Jurkat, Clone E6-1 (cell line): Measurements from ENCODE around the gene AK4.
"Not testable (repeated sequence)": the region's sequence is repeated elsewhere in the genome, so short reads cannot be mapped to it uniquely, and the experiment has no call there.

Experiments used
- DNase-seq: peaks from one replicate; pipeline ENCODE4 v3.0.0-alpha.2; 2011; ENCODE audit warnings: low read depth, low spot score
- H3K4me3 ChIP-seq: 2 replicates; pipeline ENCODE4 v1.5.1; 2011; ENCODE audit warnings: mild to moderate bottlenecking, low read length, control low read depth, moderate library complexity

The AK4 gene

GRCh38 chr1:65233782-65234181, 85.8 kb downstream of the AK4 start:
- no peak for DNase-seq
- no peak overlapping the region for H3K4me3 ChIP-seq

- DNase-seq = no peak
- no peak overlapping the region for H3K4me3 ChIP-seq
Observed at GRCh38 chr1:65235867-65236805, 88.1 kb downstream of the AK4 start.

GRCh38 chr1:65237088-65237487, 89.1 kb downstream of the AK4 start:
- not testable (repeated sequence) for DNase-seq, H3K4me3 ChIP-seq

DNA sequence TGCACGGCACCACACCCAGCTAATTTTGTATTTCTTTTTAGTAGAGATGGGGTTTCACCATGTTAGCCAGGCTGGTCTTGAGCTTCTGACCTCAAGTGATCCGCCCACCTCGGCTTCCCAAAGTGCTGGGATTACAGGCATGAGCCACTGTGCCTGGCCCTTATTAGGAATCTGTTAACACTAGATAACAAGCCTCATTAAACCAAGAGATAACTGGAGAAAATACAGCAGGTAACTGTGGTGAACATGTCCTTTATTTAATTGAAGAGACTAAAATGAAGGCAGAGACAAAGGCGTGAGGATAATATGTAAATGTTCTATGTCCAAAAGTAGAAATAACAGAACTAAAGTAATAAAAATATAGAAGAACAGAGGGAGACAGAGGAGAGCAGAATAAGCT, 89.5 kb downstream of the AK4 start:
- H3K4me3 ChIP-seq = no peak overlapping the region
- DNase-seq = no peak

DNA sequence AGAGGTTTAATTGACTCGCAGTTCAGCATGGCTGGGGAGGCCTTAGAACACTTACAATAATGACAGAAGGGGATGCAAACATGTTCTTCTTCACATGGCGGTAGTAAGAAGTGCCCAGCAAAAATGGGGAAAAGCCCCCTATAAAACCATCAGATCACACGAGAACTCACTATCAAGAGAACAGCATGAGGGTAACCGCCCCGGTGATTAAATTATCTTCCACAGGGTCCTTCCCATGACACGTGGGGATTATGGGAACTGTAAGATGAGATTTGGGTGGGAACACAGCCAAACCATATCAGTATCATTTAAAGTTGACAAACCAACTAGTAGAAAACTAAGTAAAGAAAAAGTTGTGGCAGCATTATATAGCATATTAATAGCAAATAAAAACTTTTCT, 90.0 kb downstream of the AK4 start:
- no peak for DNase-seq
- no peak overlapping the region for H3K4me3 ChIP-seq

GRCh38 chr1:65243491-65243890, 95.5 kb downstream of the AK4 start:
- no peak for DNase-seq
- no peak overlapping the region for H3K4me3 ChIP-seq

- no peak overlapping the region for H3K4me3 ChIP-seq
- no peak for DNase-seq
Observed at GRCh38 chr1:65245295-65245694, 97.3 kb downstream of the AK4 start.

DNA sequence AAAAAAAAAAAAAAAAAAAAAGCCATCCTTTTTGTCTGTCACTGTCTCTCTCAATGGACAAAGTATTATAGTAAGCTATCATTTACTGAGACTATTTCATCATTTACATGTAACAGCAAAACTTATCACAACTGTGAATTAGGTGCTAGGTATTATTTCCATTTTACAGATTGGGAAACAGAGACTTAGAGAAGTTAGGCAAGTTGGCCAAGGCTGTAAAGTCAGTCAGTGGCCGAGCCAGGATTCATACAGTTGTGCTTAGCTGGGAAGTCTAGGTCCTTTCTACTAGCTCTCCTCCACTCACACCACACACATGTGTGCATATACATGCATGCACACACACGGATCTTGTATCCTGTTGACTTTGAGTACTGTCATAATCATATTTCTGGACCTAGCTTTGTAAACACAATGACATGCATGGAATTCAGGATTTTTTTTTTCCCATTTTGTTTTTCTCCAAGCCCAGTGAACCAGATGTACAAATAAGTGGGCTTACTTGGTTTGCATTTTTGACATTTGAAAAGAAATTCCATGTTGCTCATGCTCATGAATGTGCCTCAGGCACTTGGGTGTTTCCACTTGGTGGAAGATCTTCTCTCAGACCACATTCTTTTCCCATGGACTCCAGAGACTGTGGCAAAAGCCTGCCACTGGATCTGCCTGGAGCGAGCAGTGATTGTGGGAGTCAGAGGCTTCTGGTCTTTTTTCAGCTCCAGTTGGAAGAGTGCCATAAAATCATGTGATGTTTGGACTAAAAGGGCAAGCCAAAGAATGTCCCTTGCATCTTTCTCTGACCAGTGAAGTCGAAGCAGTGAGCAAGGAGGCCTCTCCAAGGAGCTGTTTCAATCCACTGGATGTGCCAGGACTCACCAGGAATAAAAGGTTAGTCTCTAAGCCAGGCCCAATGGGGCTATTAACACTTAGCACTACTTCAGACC, 99.7 kb downstream of the AK4 start:
- no peak overlapping the region for H3K4me3 ChIP-seq
- DNase-seq = no peak

DNA sequence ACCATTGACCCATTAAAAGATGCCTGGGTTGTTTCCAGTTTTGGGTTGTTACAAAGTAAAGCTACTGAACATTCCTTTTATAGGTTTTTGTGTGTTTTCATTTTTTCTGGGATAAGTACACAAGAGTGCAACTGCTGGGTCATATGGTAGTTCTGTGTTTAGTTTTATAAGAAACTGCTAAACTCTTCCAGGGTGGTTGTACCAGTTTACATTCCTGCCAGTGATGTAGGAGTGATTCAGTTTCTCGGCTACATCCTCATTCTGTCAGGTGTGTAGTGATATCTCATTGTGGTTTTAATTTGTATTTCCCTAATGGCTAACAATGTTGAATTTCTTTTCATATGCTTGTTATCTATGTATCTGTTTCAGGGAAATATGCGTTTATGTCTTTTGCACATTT, 102.8 kb downstream of the AK4 start:
- DNase-seq = no peak

GRCh38 chr1:65253800-65254319, 105.9 kb downstream of the AK4 start:
- no peak for DNase-seq

More for the DNA sequence above, 102.8 kb downstream of the AK4 start:
- H3K4me3 ChIP-seq = no peak overlapping the region

GRCh38 chr1:65254320-65255034, 106.5 kb downstream of the AK4 start:
- peak; percentile 66 for DNase-seq
- peak overlapping the region; percentile 75 for H3K4me3 ChIP-seq

More at GRCh38 chr1:65253800-65254319, 105.9 kb downstream of the AK4 start:
- peak overlapping the region; percentile 75 for H3K4me3 ChIP-seq

GRCh38 chr1:65255035-65255655, 107.1 kb downstream of the AK4 start:
- DNase-seq = no peak
- H3K4me3 ChIP-seq = peak overlapping the region; percentile 62

GRCh38 chr1:65255656-65256050, 107.7 kb downstream of the AK4 start:
- DNase-seq = no peak
- H3K4me3 ChIP-seq = no peak overlapping the region

DNA sequence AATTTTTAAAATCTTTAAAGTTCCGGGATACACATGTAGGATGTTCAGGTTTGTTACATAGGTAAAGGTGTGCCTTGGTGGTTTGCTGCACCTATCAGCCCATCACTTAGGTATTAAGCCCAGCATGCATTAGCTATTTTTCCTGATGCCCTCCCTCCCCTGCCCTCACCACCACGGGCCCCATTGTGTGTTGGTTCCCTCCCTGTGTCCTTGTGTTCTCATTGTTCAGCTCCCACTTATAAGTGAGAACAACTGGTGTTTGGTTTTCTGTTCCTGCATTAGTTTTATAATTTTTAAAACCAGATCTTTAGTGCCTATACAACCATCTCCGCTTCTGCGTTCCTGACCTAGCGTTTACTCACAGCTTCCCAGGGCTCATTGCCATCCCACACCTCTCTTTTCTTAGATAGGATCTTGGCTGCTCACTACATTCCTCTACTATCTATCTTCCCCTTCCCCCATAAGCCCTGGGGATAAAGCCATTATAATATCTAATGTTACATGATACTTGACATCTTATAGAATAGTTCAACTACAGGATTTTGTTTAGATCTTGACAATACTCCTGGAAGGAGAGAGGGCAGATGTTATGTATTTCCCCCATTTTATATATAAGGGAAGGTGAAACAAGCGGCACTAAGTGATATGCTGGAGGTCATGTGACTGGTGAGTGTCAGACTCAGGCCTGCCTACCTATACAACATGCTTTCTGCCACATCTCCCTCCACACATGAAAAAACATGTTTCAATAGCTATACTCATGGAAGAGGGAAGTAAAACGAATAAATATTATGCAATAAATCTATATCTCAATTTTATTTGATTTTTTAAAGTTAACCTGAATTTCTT, 109.1 kb downstream of the AK4 start:
- H3K4me3 ChIP-seq = no peak overlapping the region
- no peak for DNase-seq

GRCh38 chr1:65258106-65258505, 110.1 kb downstream of the AK4 start:
- DNase-seq = no peak
- H3K4me3 ChIP-seq = no peak overlapping the region

GRCh38 chr1:65259816-65260215, 111.8 kb downstream of the AK4 start:
- no peak overlapping the region for H3K4me3 ChIP-seq
- peak; percentile 26 for DNase-seq

DNA sequence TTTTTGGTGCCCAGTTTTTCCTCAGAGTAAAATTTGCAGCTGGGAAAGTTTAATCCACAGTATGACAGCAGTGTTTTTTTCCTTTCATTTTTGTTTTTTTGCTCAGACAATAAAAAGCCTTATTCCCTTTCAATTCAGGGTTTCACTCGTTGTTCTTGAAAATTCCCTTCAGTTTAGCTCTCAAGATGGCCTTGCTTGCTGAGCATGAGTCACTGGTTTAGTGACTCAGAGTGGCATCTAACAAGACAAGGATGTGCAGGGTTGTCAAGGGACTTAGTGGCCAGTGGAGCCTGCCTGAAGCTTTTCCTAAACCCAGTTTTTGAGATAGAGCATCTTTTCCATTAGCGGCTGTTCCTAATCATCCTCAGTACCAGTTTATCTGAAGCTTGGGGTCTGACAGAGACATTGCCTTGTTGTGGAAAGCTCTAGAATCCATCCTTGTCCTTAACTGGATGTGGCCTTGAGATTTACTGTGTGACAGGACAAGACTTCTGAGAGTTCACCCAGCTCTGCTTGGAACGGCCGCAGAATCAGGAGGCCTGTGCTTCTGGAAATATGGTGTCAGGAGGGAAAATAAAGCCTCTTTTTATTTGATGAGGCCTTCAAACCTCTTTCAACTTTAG, 113.0 kb downstream of the AK4 start:
- DNase-seq = no peak
- no peak overlapping the region for H3K4me3 ChIP-seq
